MM.1S (cell line): ENCODE data around the gene PLA2G4A.

Experiments used
- CTCF ChIP-seq: fragments of 300-600 bp; sonication (generic); IDR thresholded peaks from 2 replicates; pipeline ENCODE4 v1.5.1; 2016; ENCODE audit warnings: antibody characterized with exemption, low read length, mixed read lengths
- EZH2 ChIP-seq: fragments of 300-600 bp; sonication (generic); optimal IDR thresholded peaks from 2 replicates; pipeline ENCODE3; 2017; ENCODE audit warnings: low read depth, mild to moderate bottlenecking, antibody characterized with exemption, low read length, mixed read lengths
- EZH2phosphoT487 ChIP-seq: fragments of 300-600 bp; sonication (generic); IDR thresholded peaks from 2 replicates; pipeline ENCODE4 v1.6.1; 2018; ENCODE audit warnings: antibody characterized with exemption, low read length

DNA sequence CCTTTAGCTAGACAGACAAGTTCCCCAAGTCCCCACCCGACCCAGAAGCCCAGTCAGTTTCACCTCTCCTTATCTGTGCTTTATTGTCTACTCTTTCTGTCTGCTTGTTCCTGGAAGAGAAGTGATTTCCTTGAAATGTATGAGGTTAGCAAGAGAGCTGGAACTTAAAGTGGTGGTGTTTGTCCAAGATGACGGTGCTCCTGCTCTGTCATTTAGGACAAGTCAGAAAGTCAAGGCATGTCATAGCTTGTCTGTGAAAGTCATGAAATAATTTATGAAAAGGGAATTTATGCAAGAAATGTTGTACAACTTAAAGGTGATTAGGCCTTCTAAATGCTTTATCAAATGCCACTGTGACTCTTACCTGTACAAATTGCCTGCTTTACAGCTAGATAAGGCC lies 178.1 kb downstream of the PLA2G4A start:
- TF ChIP-seq CTCF (no peak), EZH2phosphoT487 (no peak), EZH2 (no peak)
